A549 (cell line): ENCODE measurements around the gene ELOA2. TPM values are rescaled to one million over a fixed set of nuclear protein-coding genes. Genes with fewer than 3 reads are reported as not detected.

Source experiments
- ATAC-seq, 2 experiments: fragments of 200-7000 bp in 1 of 2; fragments of >200 bp in 1 of 2; cut with Nextera tagmentation in 1 of 2; cut with Tn5 transposase in 1 of 2; 3 replicates each; pipeline versions ENCODE4 v1.8.0 to v1.9.1; 2018 to 2020; ENCODE audit warnings: mild to moderate bottlenecking in 1 of 2, moderate library complexity in 1 of 2
- CTCF ChIA-PET: fragments of 300-600 bp; sonication (Branson Sonifier 250); formaldehyde crosslinking; extraction: SDS; loops from one replicate; lab custom pipeline; 2021; ENCODE audit warnings: antibody characterized with exemption, inconsistent platforms; lab: Yijun Ruan, JAX
- POLR2A ChIA-PET: fragments of 350-600 bp; formaldehyde crosslinking; extraction: SDS; loops from one replicate; lab custom pipeline; 2021; ENCODE audit warnings: antibody characterized with exemption, inconsistent platforms; lab: Yijun Ruan, JAX
- DNase-seq, 2 experiments: peaks; one replicate each; pipeline versions ENCODE4 v3.0.0 to v3.0.0-alpha.2; 2011 to 2016; ENCODE audit warnings: low read depth in 1 of 2, low spot score in 1 of 2
- FAIRE-seq: peaks from 2 replicates; lab custom pipeline; 2011; peaks lifted over from hg19 to GRCh38; lab: Jason Lieb, UNC
- H3K27ac ChIP-seq, 2 experiments: fragments of >200 bp; sonication (Bioruptor Twin); formaldehyde crosslinking; 3 replicates each; pipeline ENCODE4 v1.5.1; 2016 to 2017
- H3K4me1 ChIP-seq: fragments of >200 bp; sonication (Bioruptor Twin); formaldehyde crosslinking; 3 replicates; pipeline ENCODE4 v1.6.1; 2016
- H3K4me2 ChIP-seq: fragments of >200 bp; sonication (Bioruptor Twin); formaldehyde crosslinking; 3 replicates; pipeline ENCODE4 v1.6.1; 2016
- H3K4me3 ChIP-seq: fragments of >200 bp; sonication (Bioruptor Twin); formaldehyde crosslinking; 3 replicates; pipeline ENCODE4 v1.5.1; 2016
- H3K9me3 ChIP-seq: fragments of >200 bp; sonication (Bioruptor Twin); formaldehyde crosslinking; 3 replicates; pipeline ENCODE4 v1.6.1; 2016
- BCL3 ChIP-seq: fragments of >200 bp; sonication (Bioruptor Twin); formaldehyde crosslinking; IDR thresholded peaks from 3 replicates; pipeline ENCODE4 v1.6.1; 2016
- CHD2 ChIP-seq: fragments of 150-350 bp; IDR thresholded peaks from 2 replicates; pipeline ENCODE4 v1.6.1; 2014; ENCODE audit warnings: low read length; ENCODE audit not compliant: partially characterized antibody
- EHF ChIP-seq: fragments of 250-450 bp; sonication (Bioruptor Pico); IDR thresholded peaks from 2 replicates; pipeline ENCODE4 v1.5.0; 2020; ENCODE audit warnings: mild to moderate bottlenecking
- ELK1 ChIP-seq: fragments of 150-350 bp; IDR thresholded peaks from 2 replicates; pipeline ENCODE4 v1.6.1; 2014; ENCODE audit warnings: low read depth, mild to moderate bottlenecking, low read length
- EP300 ChIP-seq, 2 experiments: fragments of >200 bp; sonication (Bioruptor Twin); formaldehyde crosslinking; IDR thresholded peaks; 2 replicates in 1 of 2; 3 replicates in 1 of 2; pipeline ENCODE4 v1.6.1; 2016 to 2017
- ESRRA ChIP-seq: fragments of 150-350 bp; IDR thresholded peaks from 2 replicates; pipeline ENCODE4 v1.6.1; 2014; ENCODE audit warnings: mild to moderate bottlenecking, low read length, borderline replicate concordance
- FOSB ChIP-seq: fragments of 250-450 bp; sonication (Bioruptor Pico); IDR thresholded peaks from 2 replicates; pipeline ENCODE4 v1.5.0; 2020; ENCODE audit warnings: mild to moderate bottlenecking, moderate library complexity
- FOXS1 ChIP-seq: fragments of 250-450 bp; sonication (Bioruptor Pico); IDR thresholded peaks from 2 replicates; pipeline ENCODE4 v1.5.0; 2020; ENCODE audit warnings: mild to moderate bottlenecking, moderate library complexity
- HDAC2 ChIP-seq: fragments of 200-600 bp; sonication (generic); IDR thresholded peaks from 2 replicates; pipeline ENCODE4 v1.6.1; 2016
- HMGXB4 ChIP-seq: fragments of 250-450 bp; sonication (Bioruptor Pico); IDR thresholded peaks from 2 replicates; pipeline ENCODE4 v1.5.0; 2021; ENCODE audit warnings: mild to moderate bottlenecking, moderate library complexity, borderline replicate concordance
- HOXB13 ChIP-seq: fragments of 250-450 bp; sonication (Bioruptor Pico); IDR thresholded peaks from 2 replicates; pipeline ENCODE4 v1.5.0; 2020; ENCODE audit warnings: low read depth, mild to moderate bottlenecking, moderate library complexity
- MAZ ChIP-seq: fragments of 150-350 bp; IDR thresholded peaks from 2 replicates; pipeline ENCODE4 v1.6.1; 2014; ENCODE audit warnings: antibody characterized with exemption, low read depth, low read length, borderline replicate concordance
- MYC ChIP-seq: IDR thresholded peaks from 2 replicates; pipeline ENCODE4 v1.6.1; 2012; ENCODE audit warnings: mild to moderate bottlenecking, inconsistent platforms, low read length, improper control_type of control experiment, borderline replicate concordance
- NFE2L2 ChIP-seq: fragments of 150-350 bp; conservative IDR thresholded peaks from 2 replicates; pipeline ENCODE4 v1.6.1; 2014; ENCODE audit warnings: low read length
- NPAS2 ChIP-seq: fragments of 250-450 bp; sonication (Bioruptor Pico); IDR thresholded peaks from 2 replicates; pipeline ENCODE4 v1.8.0; 2022; ENCODE audit warnings: mild to moderate bottlenecking, moderate library complexity, borderline replicate concordance
- NR3C1 ChIP-seq: fragments of >200 bp; sonication (Bioruptor Twin); formaldehyde crosslinking; IDR thresholded peaks from 3 replicates; pipeline ENCODE4 v1.6.1; 2017
- PBX3 ChIP-seq: IDR thresholded peaks from 2 replicates; pipeline ENCODE4 v1.6.1; 2012
- PHF8 ChIP-seq: fragments of 200-600 bp; sonication (generic); IDR thresholded peaks from 2 replicates; pipeline ENCODE4 v1.6.1; 2016; ENCODE audit warnings: low read depth, mild to moderate bottlenecking, antibody characterized with exemption, moderate library complexity, borderline replicate concordance
- POLR2A ChIP-seq: IDR thresholded peaks from 2 replicates; pipeline ENCODE4 v1.6.1; 2012; ENCODE audit warnings: mild to moderate bottlenecking, low read length
- POLR2AphosphoS2 ChIP-seq: conservative IDR thresholded peaks from 2 replicates; pipeline ENCODE4 v1.6.1; 2012; ENCODE audit warnings: low read length, improper control_type of control experiment, inconsistent platforms
- RAD21 ChIP-seq, 2 experiments: fragments of >200 bp in 1 of 2; sonication (Bioruptor Twin) in 1 of 2; formaldehyde crosslinking in 1 of 2; IDR thresholded peaks in 1 of 2; conservative IDR thresholded peaks in 1 of 2; 2 replicates in 1 of 2; 3 replicates in 1 of 2; pipeline ENCODE4 v1.6.1; 2012 to 2018; ENCODE audit warnings: inconsistent platforms in 1 of 2
- RFX5 ChIP-seq: fragments of 450-650 bp; IDR thresholded peaks from 2 replicates; pipeline ENCODE4 v1.7.1; 2014; ENCODE audit warnings: antibody characterized with exemption, mild to moderate bottlenecking, moderate library complexity
- SMC3 ChIP-seq: fragments of >200 bp; sonication (Bioruptor Twin); formaldehyde crosslinking; IDR thresholded peaks from 3 replicates; pipeline ENCODE4 v1.6.1; 2018; ENCODE audit warnings: inconsistent platforms
- SREBF2 ChIP-seq: fragments of 450-650 bp; IDR thresholded peaks from 2 replicates; pipeline ENCODE4 v1.6.1; 2014; ENCODE audit warnings: mild to moderate bottlenecking, moderate library complexity
- TFCP2L1 ChIP-seq: fragments of 250-450 bp; sonication (Bioruptor Pico); IDR thresholded peaks from 2 replicates; pipeline ENCODE4 v1.5.0; 2021; ENCODE audit warnings: mild to moderate bottlenecking
- TP53 ChIP-seq: fragments of 250-450 bp; sonication (Bioruptor Pico); IDR thresholded peaks from 2 replicates; pipeline ENCODE4 v1.5.0; 2021; ENCODE audit warnings: mild to moderate bottlenecking, moderate library complexity
- USF2 ChIP-seq: fragments of 450-650 bp; IDR thresholded peaks from 2 replicates; pipeline ENCODE4 v1.6.1; 2014; ENCODE audit warnings: antibody characterized with exemption
- ZC3H11A ChIP-seq: fragments of 450-650 bp; IDR thresholded peaks from 2 replicates; pipeline ENCODE4 v1.6.1; 2014; ENCODE audit warnings: antibody characterized with exemption, mild to moderate bottlenecking
- ZNF302 ChIP-seq: fragments of 250-450 bp; sonication (Bioruptor Pico); IDR thresholded peaks from 2 replicates; pipeline ENCODE4 v1.9.0; 2021; ENCODE audit warnings: inconsistent platforms, mild to moderate bottlenecking, moderate library complexity
- WGBS: methylation state at CpG from one replicate; pipeline ENCODE4 v1.1.6; 2017; ENCODE audit errors: missing lambda C conversion rate; 5-methylcytosine and 5-hydroxymethylcytosine counted together
- polyA plus RNA-seq, 4 experiments: library from polyadenylated mRNA; depleted of rRNA in 3 of 4; stranded (reverse); fragments of >200 nt; fragmentation: RNase III in 1 of 4; extraction: RNeasy Plus Mini Kit Qiagen cat#74134 plus additional on column Dnase treatment in 1 of 4; gene quantifications; 2 replicates in 3 of 4; 3 replicates in 1 of 4; pipeline ENCODE4 v1.2.3, GENCODE V29; 2011 to 2017

Gene ELOA2
- polyA plus RNA-seq, 2 of the 4 experiments (the other 2 are of a cell fraction), result not detected

GRCh38 chr18:47040982-47041381 is 5.6 kb upstream of the ELOA2 start:
- H3K27ac ChIP-seq, result no peak overlapping the region
- TF ChIP-seq ESRRA (no peak), POLR2AphosphoS2 (no peak), PHF8 (no peak), HDAC2 (no peak), SMC3 (no peak), MYC (no peak), TFCP2L1 (CRISPR knock-in tag) (no peak), BCL3 (no peak), NFE2L2 (no peak), NPAS2 (CRISPR knock-in tag) (no peak), RFX5 (no peak), FOSB (CRISPR knock-in tag) (no peak), EHF (CRISPR knock-in tag) (no peak), RAD21 (conservative IDR thresholded peaks at IDR 0.05 in 1 of 2, IDR thresholded peaks at IDR 0.05 in 1 of 2) (no peak), ZNF302 (no peak), ELK1 (no peak), FOXS1 (no peak), EP300 (IDR thresholded peaks at IDR 0.05) (no peak)
- CTCF ChIA-PET, result no interaction called here
- H3K4me2 ChIP-seq, result no peak overlapping the region
- no peak overlapping the region for H3K4me3 ChIP-seq
- DNase-seq, result no peak
- no peak for FAIRE-seq
- no peaks in the 10 kb centered on the region for H3K9me3 ChIP-seq
- H3K4me1 ChIP-seq, result no peaks in the 10 kb centered on the region
- POLR2A ChIA-PET, result no interaction called here
- ATAC-seq, result no peak
- 71% methylated on average over 6 of the region's 6 CpGs for WGBS

- ATAC-seq, result no peak
- Histone ChIP-seq H3K4me3 (no peak overlapping the region), H3K9me3 (no peaks in the 10 kb centered on the region), H3K27ac (no peak overlapping the region), H3K4me1 (no peaks in the 10 kb centered on the region), H3K4me2 (no peak overlapping the region)
- no peak for FAIRE-seq
- WGBS, result 25% methylated on average over 3 of the region's 3 CpGs
- ChIA-PET POLR2A (no interaction called here), CTCF (interaction anchor here (0.6 to 0.8 kb wide), 2 partner anchors 22 to 488 kb away, joined by 3 read pairs; no protein-coding TSS in a partner anchor)
- no peak for DNase-seq
- TF ChIP-seq FOXS1 (no peak), HOXB13 (no peak), SREBF2 (no peak), ZC3H11A (no peak), MAZ (no peak), USF2 (no peak), HDAC2 (no peak), TP53 (CRISPR knock-in tag) (no peak), BCL3 (no peak), MYC (no peak), NR3C1 (no peak), HMGXB4 (CRISPR knock-in tag) (no peak), EHF (CRISPR knock-in tag) (no peak), CHD2 (no peak), POLR2A (no peak), SMC3 (no peak), PBX3 (no peak)
These were observed 1.6 kb upstream of the ELOA2 start for GRCh38 chr18:47036927-47037578.
